ENCODE results near the gene LBH.

GRCh38 chr2:30232801-30233130 is 1.4 kb downstream of the LBH start:
- TF ChIP-seq JUND (IDR thresholded peaks at IDR 0.05) (no peak), USF2 (IDR thresholded peaks at IDR 0.05; ENCODE audit: borderline replicate concordance, low read depth, low read length) (no peak), POLR2AphosphoS5 (IDR thresholded peaks at IDR 0.05; ENCODE audit: low read depth, low read length) (no peak), EZH2phosphoT487 (IDR thresholded peaks at IDR 0.05; ENCODE audit: borderline replicate concordance, low read depth) (no peak), TCF12 (IDR thresholded peaks at IDR 0.05) (no peak), CHD2 (IDR thresholded peaks at IDR 0.05; ENCODE audit: low read length, partially characterized antibody) (no peak)
- TF ChIP-seq, protein P1, sequence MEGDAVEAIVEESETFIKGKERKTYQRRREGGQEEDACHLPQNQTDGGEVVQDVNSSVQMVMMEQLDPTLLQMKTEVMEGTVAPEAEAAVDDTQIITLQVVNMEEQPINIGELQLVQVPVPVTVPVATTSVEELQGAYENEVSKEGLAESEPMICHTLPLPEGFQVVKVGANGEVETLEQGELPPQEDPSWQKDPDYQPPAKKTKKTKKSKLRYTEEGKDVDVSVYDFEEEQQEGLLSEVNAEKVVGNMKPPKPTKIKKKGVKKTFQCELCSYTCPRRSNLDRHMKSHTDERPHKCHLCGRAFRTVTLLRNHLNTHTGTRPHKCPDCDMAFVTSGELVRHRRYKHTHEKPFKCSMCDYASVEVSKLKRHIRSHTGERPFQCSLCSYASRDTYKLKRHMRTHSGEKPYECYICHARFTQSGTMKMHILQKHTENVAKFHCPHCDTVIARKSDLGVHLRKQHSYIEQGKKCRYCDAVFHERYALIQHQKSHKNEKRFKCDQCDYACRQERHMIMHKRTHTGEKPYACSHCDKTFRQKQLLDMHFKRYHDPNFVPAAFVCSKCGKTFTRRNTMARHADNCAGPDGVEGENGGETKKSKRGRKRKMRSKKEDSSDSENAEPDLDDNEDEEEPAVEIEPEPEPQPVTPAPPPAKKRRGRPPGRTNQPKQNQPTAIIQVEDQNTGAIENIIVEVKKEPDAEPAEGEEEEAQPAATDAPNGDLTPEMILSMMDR (IDR thresholded peaks at IDR 0.05), result no peak
- TF ChIP-seq, protein P2, sequence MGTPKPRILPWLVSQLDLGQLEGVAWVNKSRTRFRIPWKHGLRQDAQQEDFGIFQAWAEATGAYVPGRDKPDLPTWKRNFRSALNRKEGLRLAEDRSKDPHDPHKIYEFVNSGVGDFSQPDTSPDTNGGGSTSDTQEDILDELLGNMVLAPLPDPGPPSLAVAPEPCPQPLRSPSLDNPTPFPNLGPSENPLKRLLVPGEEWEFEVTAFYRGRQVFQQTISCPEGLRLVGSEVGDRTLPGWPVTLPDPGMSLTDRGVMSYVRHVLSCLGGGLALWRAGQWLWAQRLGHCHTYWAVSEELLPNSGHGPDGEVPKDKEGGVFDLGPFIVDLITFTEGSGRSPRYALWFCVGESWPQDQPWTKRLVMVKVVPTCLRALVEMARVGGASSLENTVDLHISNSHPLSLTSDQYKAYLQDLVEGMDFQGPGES (IDR thresholded peaks at IDR 0.05; ENCODE audit: low read depth, low read length), result no peak

Data from SK-N-SH (cell line).